ENCODE data around the gene NCBP2L. TPM values are rescaled to one million over a fixed set of nuclear protein-coding genes. Genes with fewer than 3 reads are reported as not detected.

Gene NCBP2L
- polyA plus RNA-seq, 10 donors, result not detected

- no peak for DNase-seq
Measured at GRCh38 chrX:107752043-107752442, 25.5 kb upstream of the NCBP2L start.

DNA sequence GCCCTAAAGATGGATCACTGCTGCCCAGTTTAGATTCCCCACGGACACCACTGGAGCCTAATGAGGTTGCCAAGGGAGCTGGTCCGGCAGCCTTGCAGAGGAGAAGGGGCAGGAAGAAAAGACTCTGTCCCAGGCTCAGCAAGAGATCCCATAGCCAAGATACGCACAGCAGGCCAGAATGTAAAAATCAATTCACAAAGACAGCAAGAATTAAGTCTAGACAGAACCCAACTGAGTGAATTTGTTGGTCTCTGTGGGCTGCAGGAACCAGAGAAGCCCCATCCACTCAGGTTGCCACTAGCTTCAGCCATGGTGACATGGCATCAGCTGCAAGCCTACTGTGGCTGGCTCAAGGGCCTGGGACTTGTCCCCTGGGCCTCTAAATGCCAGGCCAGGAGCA lies 24.8 kb upstream of the NCBP2L start:
- no peak for DNase-seq

GRCh38 chrX:107753187-107753586 lies 24.3 kb upstream of the NCBP2L start:
- no peak for DNase-seq

DNA sequence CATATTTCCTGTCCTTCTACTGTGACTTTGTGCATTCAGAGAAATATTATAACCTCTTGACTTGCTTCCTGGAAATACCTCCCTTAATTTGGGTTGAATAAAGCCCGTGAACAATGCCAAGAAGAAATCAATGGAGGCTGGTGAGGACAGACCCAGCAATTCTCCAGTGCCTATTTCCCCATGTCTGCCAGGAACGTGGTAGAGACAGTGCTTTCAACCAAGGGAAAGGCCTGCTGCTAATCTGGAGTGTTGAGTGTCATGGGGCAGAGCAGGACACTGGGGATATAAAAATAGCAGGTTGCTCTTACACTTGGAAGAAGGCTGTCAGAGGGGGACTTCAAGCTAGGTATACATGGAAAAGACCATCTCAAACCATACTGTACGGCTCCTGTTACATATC lies 21.8 kb upstream of the NCBP2L start:
- no peak for DNase-seq

- no peak for DNase-seq
Measured at GRCh38 chrX:107758231-107758766, 19.2 kb upstream of the NCBP2L start.

DNA sequence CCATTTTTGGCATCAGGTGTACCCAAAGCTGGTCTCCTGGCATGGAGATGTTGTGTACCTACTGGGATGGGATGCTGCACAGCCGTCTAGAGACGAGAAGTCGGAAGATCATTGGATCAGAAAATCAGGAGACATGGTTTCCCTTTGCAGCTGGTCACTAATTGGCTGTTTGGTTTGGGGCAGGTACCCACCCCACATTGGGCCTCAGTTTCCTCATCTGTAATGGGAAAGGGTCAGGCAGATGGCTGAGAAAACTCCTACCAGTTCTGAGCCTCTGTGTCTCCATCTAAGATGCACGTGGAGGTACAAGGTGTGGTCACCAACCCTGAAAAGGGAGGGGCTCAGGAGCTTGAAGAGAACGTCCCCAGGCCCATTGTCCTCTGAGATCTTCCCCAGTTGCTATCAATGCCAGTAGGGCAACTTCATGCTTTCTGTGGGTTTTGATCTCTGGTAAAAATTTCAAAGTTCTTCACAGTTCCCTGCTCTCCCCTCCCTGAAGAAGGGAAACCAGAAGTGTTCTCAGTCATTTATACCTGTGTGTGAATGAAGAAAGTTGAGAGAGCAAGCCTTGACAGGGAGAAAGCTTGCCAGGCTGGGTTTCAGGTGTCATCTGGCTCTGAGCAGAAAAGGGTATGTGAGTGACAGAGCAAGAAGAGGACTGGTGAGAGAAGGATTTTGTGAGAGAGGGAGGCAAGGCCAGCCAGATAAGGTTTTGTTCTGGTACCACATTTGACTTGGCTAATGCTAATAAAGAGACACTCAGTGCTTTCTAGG lies 17.0 kb upstream of the NCBP2L start:
- no peak for DNase-seq

DNA sequence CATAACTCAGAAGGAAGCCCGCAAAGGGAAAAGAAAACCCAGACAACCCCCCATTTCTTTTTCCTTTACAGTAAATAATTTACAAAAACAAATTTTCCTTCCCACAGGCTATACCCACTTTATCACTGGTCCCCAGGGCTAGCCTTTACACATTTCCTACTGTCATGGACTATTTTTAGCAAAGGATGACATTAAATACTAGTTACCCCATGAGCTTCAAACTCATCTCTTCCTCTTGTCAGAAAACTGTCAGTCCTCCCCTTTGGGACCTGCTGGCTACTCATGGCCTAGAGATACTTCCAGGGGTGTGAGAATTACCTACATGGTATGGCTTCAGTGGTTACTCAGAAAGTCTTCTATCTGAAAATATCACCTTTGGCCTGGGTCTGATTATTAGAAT lies 13.9 kb upstream of the NCBP2L start:
- no peak for DNase-seq

- DNase-seq, result no peak
Measured at GRCh38 chrX:107764845-107765608, 12.5 kb upstream of the NCBP2L start.

- peak in 1 of 3 donors; percentile 67 for DNase-seq
Measured at GRCh38 chrX:107766470-107767150, 10.9 kb upstream of the NCBP2L start.

GRCh38 chrX:107768051-107768450 lies 9.5 kb upstream of the NCBP2L start:
- DNase-seq, result no peak

GRCh38 chrX:107769581-107770317 lies 7.8 kb upstream of the NCBP2L start:
- DNase-seq, result no peak

GRCh38 chrX:107773206-107773605 lies 4.3 kb upstream of the NCBP2L start:
- no peak for DNase-seq

GRCh38 chrX:107773906-107774435 lies 3.6 kb upstream of the NCBP2L start:
- no peak for DNase-seq

GRCh38 chrX:107775000-107775733 lies 2.4 kb upstream of the NCBP2L start:
- peak in 1 of 3 donors; percentile 30 for DNase-seq

DNA sequence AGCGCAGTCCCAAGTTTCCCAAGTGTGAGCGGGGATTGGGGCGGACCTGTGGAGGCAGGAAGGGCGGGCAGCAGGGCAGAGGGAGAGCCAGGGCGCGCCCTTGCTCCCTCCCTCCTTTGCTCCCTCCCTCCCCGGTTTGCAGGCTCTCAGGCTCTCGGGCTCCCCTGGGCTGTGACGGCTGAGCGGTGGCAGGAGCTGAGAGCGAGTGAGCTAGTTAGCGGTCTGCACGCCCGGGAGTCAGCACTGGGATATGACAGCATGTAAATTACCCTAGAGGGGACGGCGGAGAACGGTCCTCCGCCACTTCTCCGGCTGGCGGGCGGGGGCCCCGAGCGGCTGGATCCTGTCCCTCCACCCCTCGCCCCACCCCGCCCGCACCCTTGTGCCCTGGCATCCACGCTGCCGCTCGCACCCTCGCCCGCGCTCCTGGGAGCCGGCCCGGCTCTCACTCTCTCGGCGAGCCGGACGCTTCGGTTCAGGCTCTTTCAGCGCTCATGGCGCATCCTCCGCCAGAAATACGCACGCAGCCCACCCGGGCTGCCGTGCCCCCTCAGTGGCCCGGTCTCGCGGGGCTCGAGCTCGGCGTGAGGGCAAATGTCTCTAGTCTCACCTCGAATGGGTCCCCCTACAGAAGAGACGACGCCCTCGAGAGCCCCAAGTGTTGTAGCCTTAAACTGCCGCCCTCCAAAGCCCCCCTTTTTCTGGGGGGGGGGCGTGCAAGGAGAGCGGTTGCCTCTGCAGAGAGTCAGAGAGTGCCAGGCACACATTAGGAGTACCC lies 1.6 kb upstream of the NCBP2L start, which contains the start of gene TSC22D3:
TSC22D3 (minus strand) TSS at position 54 of the 778 bp plus-strand sequence. CDS start 368 bp downstream, outside the sequence.
- DNase-seq, result peak in 2 of 3 donors; percentile 7 to 83

DNA sequence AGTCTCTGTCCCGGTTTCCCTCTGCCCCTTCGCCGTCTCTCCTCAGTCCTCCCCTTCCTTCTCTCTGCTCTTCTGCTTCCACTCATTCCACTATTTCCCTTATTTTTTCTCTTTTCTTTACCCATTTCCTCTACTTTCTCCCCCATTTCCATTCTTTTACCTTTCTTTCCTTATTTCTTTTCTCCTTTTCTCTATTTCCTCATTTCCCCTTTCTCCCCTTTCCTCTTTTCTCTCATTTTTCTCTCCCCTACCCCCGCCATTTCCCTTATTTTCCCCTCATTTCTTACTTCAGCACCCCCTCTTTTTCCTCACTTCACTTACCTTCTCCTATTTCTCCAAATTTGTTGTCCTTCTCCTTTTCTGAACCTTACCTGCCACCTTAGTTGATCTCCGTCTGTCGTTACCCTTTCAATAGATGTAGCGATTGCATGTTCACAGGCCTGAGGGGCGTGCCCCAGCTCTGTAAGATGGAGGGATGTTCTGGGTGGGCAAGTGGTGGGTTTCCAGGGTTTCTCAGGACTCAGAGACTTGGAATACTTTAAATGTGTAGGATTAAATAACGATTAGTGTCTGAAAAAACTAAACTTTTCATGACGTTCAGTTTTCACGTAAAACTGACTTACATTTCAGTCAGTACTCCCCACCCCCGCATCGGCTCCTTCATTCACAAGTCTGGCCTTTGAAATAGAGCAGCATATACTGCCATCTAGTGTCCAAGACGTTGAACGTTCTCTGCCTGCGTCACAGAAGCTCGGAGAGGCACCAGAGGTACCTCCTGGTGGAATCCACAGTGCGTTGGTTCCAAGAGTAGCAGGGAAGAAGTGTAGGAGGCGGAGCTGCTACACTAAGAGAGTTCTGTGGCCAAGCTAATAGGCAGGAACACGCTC lies 641 bp upstream of the NCBP2L start:
- DNase-seq, result peak; percentile 75 to 91 (median 85)

DNA sequence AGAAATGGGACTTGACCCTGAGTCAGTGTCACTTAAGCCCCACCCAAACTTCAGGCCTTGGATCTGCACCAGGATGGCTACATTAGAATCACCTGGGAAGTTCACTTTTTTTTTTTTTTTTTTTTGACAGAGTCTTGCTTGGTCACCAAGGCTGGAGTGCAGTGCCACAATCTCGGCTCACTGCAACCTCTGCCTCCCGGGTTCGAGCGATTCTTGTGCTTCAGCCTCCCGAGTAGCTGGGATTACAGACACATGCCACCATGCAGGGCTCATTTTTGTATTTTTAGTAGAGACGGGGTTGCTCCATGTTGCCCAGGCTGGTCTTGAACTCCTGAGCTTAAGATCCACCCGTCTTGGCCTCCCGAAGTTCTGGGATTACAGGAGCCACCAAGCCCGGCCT lies 3.0 kb downstream of the NCBP2L start:
- no peak for DNase-seq

GRCh38 chrX:107787827-107788226 lies 10.3 kb downstream of the NCBP2L start:
- DNase-seq, result peak in 2 of 3 donors; percentile 24 to 38

- DNase-seq, result no peak
Measured at GRCh38 chrX:107804427-107804826, 26.9 kb downstream of the NCBP2L start.
